GM21367 (cell line): ENCODE measurements around the gene IL2RA.
"Not testable (repeated sequence)": the region's sequence is repeated elsewhere in the genome, so short reads cannot be mapped to it uniquely, and the experiment has no call there.

ENCODE experiments used
- ATAC-seq: cut with Tn5 transposase; IDR thresholded peaks from one replicate; pipeline ENCODE4 v1.9.1; 2021; ENCODE audit not compliant: unreplicated experiment

IL2RA gene

DNA sequence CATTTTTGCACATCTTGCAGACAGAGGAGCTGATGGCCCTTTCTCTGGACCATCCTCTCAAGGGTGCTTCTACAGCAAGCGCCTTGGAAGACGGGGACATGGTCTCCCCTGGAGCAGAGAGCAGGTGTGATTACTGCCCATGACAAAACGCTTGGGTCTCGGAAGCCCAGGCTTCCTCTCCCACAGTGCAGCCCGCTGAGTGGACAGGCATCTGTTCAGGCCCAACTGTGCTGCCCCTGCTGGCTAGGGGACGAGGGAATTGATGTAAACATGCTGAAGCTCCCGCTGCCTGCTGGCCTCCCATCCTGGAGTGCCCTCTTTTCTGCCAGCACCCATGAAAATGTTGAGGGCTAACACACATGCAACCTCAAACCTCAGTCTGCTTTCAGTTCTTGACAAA is 99.1 kb downstream of the IL2RA start:
- no peak for ATAC-seq

DNA sequence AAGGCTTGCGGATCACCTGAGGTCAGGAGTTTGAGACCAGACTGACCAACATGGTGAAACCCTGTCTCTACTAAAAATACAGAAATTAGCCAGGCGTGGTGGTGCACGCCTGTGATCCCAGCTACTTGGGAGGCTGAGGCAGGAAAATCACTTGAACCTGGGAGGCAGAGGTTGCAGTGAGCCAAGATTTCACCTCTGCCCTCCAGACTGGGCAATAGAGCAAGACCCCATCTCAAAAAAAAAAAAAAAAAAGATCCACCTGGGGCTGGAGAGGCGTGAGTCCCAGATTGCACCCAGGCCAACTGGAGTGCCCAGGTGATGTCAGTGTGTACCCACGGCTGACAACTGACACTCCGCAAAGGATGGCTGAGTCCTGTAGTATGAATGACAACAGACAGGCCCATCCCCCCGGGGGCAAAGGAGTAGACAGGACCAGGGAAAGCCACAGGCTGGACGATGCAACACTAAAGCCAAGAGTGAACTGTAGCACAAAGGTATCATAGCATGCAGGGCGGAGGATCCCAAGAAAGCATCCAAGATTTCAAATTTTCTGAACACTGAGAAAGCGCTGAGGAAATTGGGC is 99.7 kb downstream of the IL2RA start:
- not testable (repeated sequence) for ATAC-seq

- ATAC-seq = no peak
Observed at GRCh38 chr10:5961405-5962100, 100.6 kb downstream of the IL2RA start.

GRCh38 chr10:5960973-5961275 is 101.2 kb downstream of the IL2RA start:
- ATAC-seq = not testable (repeated sequence)
